ENCODE data around the gene MARCHF6. TPM values are rescaled to one million over a fixed set of nuclear protein-coding genes. Genes with fewer than 3 reads are reported as not detected.
A peak's percentile ranks its signal among the peaks of the same experiment; 100 is the strongest.
"Not testable (repeated sequence)": the region's sequence is repeated elsewhere in the genome, so short reads cannot be mapped to it uniquely, and the experiment has no call there.

The MARCHF6 gene
- total RNA-seq, 3 donors from 2014 or later, result 141 to 205 (median 165) TPM

GRCh38 chr5:10374046-10375022 is 20.8 kb downstream of the MARCHF6 start:
- Histone ChIP-seq H3K4me1 (ENCODE audit: low read depth) (peaks cover 17% of the 10 kb centered on the region), H3K4me3 (no peak overlapping the region), H3K9me3 (no peaks in the 10 kb centered on the region), H3K36me3 (ENCODE audit: low read depth) (no peaks in the 10 kb centered on the region)
- TF ChIP-seq CTCF (IDR thresholded peaks at IDR 0.05), result no peak
- intact Hi-C loops (cut with DNase I, micrococcal nuclease), result no loop called here
- ATAC-seq (no peak), DNase-seq (no peak)

DNA sequence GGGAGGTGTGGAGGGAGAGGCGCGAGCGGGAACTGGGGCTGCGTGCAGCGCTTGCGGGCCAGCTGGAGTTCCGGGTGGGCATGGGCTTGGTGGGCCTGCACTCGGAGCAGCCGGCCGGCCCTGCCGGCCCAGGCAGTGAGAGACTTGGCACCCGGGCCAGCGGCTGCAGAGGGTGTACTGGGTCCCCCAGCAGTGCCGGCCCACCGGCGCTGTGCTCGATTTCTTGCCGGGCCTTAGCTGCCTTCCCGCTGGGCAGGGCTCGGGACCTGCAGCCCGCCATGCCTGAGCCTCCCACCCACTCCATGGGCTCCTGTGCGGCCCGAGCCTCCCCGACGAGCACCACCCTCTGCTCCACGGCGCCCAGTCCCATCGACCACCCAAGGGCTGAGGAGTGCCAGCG is 21.7 kb downstream of the MARCHF6 start:
- H3K36me3 ChIP-seq (ENCODE audit: low read depth); DNase-seq; intact Hi-C loops (cut with DNase I, micrococcal nuclease); ATAC-seq; H3K4me3 ChIP-seq; H3K9me3 ChIP-seq: not testable (repeated sequence)
- H3K4me1 ChIP-seq (ENCODE audit: low read depth), result peaks cover 17% of the 10 kb centered on the region

GRCh38 chr5:10376544-10376943 is 23.0 kb downstream of the MARCHF6 start:
- no peak for DNase-seq
- Histone ChIP-seq H3K36me3 (ENCODE audit: low read depth) (no peaks in the 10 kb centered on the region), H3K4me1 (ENCODE audit: low read depth) (peaks cover 17% of the 10 kb centered on the region), H3K9me3 (no peaks in the 10 kb centered on the region), H3K4me3 (no peak overlapping the region)
- intact Hi-C loops (cut with DNase I, micrococcal nuclease), result no loop called here
- TF ChIP-seq CTCF (IDR thresholded peaks at IDR 0.05), result no peak
- peak; percentile 28 for ATAC-seq

GRCh38 chr5:10377081-10377480 is 23.6 kb downstream of the MARCHF6 start:
- H3K4me3 ChIP-seq, result no peak overlapping the region
- no peaks in the 10 kb centered on the region for H3K9me3 ChIP-seq
- H3K4me1 ChIP-seq (ENCODE audit: low read depth), result peaks cover 17% of the 10 kb centered on the region
- TF ChIP-seq CTCF (IDR thresholded peaks at IDR 0.05), result no peak
- intact Hi-C loops (cut with DNase I, micrococcal nuclease), result no loop called here
- DNase-seq (no peak), ATAC-seq (no peak)
- H3K36me3 ChIP-seq (ENCODE audit: low read depth), result no peaks in the 10 kb centered on the region

DNA sequence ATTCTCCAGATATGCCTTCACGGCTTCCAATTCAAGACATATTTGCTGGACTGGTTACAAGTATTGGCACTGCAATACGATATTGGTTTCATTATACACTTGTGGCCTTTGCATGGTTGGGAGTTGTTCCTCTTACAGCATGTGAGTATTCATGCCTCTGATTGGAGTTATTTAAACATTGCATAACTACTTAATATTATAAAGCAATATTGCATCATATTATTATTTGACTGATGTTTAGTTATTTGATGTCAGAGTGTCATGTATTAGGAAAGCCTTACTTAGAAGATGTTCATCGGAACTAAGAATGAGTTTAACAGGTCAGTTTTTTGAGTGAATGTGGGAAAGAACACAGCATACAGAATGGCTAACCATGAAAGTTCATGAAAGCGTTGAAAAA is 28.3 kb downstream of the MARCHF6 start:
- Histone ChIP-seq H3K4me3 (no peak overlapping the region), H3K36me3 (ENCODE audit: low read depth) (no peaks in the 10 kb centered on the region), H3K9me3 (no peaks in the 10 kb centered on the region), H3K4me1 (ENCODE audit: low read depth) (no peaks in the 10 kb centered on the region)
- TF ChIP-seq CTCF (IDR thresholded peaks at IDR 0.05), result no peak
- intact Hi-C loops (cut with DNase I, micrococcal nuclease), result no loop called here
- no peak for ATAC-seq
- no peak for DNase-seq

DNA sequence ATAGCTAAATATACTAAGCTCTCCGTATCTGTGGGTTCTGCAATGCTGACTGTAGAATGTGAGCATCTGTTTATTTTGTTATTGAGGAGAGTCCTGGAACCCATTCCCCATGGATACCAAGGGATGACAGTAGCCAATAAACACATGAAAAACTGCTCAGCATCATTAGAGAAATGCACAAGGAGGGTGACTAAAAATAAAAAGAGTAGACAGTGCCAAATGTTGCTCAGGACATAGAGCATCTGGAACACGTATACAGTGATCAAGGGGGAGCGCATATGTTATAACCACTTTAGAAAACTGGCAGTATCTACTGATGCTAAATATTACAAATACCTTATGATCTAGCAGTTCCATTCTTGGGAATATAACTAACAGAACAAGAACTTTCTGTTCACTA is 31.0 kb downstream of the MARCHF6 start:
- H3K36me3 ChIP-seq (ENCODE audit: low read depth), result no peaks in the 10 kb centered on the region
- intact Hi-C loops (cut with DNase I, micrococcal nuclease), result no loop called here
- DNase-seq (no peak), ATAC-seq (no peak)
- H3K4me1 ChIP-seq (ENCODE audit: low read depth), result no peaks in the 10 kb centered on the region
- no peak overlapping the region for H3K4me3 ChIP-seq
- H3K9me3 ChIP-seq, result no peaks in the 10 kb centered on the region
- no peak for TF ChIP-seq CTCF (IDR thresholded peaks at IDR 0.05)
